ENCODE measurements around the gene FOXS1. TPM values are rescaled to one million over a fixed set of nuclear protein-coding genes. Genes with fewer than 3 reads are reported as not detected.
"Not testable (repeated sequence)": the region's sequence is repeated elsewhere in the genome, so short reads cannot be mapped to it uniquely, and the experiment has no call there.

Gene FOXS1
- polyA plus RNA-seq, 1 donor = 5.9 TPM

DNA sequence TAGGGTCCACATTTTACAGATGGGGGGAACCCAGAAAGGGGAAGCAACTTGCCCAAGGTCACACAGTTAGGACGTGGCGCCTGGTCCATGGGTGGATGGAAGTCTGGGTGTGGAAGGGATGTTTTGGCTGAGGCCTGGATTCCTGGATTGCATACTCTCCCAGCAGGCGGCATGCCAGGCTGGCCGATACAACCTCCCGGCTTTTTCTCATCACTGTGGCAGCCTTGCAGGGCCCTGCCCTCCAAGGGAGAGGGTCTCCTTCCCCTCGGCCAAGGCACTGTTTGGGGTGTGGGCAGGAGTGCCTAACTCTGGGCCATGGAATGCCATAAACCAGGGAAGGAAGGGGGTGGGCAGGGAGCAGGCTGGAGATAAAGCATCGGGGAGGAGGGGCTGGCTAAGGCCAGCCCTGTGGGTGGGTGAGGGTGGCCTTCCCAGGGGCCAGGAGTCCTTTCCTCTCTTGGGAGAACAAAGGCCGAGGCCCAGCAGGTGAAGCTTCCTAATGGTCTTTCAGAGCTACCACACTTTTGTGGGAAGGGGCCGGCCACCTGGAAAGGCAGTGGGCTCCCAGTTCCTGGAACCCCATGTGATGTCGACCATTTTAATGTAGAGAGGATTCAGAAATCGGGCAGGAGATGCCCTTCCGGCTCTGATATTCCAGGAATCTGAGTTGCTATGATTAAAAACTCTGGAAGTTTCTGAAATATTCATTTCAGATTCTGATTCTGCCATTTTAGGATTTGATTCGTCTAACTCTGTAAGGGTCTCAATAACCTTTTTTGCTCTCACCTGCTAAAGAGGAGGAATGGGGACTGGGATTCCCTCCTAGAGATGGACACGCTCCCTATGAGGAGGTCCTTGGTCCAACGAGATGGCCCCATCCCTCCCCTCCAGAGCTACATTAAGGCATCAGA lies 4.2 kb downstream of the FOXS1 start:
- DNase-seq (ENCODE audit: low read depth) = no peak

DNA sequence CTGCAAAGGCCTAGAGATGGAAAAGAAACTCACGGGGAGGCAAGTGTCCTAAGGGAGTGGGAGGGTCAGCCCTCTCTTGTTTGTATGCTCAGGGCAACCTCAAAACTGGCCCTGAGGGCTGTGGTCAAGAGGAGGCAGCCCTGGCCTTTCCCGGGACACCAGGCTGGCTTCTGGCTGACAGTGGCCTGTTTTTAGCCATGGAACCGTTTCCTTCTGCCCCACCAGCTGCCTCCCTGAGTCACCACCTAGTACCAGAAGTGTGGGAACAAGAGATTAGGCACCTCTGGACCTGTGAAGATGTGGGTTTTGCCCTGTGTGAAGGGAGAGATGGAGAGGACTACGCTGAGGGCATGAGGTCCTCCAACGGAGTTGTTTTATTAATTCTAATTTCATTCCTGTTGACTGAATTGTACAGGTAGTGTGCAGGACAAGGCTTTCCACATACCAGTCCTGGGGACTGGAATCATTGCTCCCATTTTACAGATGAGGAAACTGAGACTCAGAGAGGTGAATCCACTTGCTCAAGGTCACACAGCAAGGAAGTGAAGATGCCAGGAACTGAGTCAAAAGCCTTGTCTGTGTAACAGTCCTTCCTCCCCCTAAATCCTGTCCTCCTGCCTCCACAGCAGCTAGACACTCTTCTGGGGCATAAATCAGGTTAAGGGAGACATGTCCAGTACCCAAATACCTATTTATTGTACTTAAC lies 5.5 kb downstream of the FOXS1 start:
- no peak for DNase-seq (ENCODE audit: low read depth)

DNA sequence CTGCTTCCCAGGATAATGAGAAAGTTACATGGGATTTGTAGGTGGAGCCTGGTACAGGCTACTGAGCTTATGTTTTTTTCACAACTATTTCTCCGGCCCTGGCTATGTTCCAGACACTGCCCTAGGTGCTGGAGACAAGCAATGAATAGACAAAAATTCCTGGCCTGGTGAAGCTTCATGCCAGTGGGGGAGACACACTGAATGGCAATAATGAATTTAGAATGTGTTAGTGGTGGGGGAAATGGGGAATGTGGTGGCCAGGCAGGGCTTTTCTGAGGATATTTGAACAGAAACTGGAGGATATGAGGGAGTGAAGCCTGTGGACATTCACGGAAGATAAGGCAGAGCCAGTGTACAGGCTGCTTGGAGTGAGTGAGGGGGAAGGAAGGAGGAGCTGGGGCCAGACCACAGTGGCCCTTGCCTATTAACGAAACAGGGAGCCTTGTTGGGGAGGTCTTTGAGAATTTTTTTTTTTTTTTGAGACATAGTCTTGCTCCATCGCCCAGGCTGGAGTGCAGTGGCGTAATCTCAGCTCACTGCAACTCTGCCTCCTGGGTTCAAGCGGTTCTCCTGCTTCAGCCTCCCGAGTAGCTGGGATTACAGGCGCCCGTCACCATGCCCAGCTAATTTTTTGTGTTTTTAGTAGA lies 6.6 kb downstream of the FOXS1 start:
- DNase-seq (ENCODE audit: low read depth) = no peak

DNA sequence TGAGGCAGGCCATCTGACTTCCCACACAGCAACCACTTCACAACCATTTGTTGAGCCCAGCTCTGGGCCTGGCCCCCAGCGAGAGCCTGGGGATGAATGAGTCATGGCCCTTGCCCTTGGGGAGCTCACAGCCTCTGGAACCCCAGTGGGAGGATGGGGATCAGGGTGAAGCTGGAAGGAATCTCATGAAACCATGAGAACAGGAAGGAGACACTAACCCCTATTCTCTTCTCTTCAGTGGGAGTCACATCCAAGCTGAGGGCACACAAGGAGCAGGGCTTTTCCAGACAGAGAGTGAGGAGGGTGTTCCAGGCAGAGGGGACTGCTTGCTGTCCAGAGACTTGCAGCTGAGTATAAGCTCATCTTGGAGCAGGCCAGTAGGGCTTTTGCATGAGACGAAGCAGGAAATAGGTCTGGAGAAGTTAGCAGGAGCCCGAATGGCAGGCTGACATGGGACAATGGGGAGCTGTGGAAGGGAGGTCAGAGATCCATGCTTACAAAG lies 7.5 kb downstream of the FOXS1 start:
- no peak for DNase-seq (ENCODE audit: low read depth)

DNA sequence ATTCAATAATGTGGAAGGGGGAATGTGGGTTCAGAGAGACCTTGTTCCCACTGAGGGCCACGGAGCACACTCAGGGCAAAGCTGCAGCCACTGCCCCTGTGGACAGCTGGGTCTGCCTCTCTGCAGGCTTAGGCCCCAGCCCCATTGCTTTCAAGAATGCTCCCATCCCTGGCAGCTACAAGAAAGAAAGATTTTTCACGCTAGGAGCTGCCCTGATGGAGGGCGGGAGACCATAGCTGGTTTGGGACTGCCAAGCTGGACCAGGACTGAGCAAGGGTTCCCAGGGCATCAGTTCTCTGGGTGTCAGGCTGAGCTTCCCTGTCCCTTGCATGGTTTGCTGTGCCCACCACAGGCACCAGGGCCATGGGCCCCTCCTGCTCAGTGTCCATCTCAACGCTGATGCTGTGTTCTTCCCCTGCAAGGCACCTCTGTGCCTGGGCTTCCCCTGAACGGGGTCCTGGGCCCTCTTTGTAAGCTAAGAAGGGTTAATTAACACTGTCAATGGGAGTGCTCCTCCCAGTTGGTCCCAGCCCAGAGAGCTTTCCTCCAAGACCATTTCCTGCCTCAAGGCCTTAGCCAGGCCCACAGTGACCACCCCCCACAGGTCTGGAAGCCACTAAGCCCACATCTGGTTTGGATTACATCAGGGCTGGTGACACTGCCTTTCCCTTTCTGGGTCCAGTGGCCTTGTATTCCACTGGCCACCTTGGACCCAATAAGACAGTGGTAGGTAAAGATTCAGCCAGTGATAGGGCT lies 8.4 kb downstream of the FOXS1 start:
- no peak for DNase-seq (ENCODE audit: low read depth)

DNA sequence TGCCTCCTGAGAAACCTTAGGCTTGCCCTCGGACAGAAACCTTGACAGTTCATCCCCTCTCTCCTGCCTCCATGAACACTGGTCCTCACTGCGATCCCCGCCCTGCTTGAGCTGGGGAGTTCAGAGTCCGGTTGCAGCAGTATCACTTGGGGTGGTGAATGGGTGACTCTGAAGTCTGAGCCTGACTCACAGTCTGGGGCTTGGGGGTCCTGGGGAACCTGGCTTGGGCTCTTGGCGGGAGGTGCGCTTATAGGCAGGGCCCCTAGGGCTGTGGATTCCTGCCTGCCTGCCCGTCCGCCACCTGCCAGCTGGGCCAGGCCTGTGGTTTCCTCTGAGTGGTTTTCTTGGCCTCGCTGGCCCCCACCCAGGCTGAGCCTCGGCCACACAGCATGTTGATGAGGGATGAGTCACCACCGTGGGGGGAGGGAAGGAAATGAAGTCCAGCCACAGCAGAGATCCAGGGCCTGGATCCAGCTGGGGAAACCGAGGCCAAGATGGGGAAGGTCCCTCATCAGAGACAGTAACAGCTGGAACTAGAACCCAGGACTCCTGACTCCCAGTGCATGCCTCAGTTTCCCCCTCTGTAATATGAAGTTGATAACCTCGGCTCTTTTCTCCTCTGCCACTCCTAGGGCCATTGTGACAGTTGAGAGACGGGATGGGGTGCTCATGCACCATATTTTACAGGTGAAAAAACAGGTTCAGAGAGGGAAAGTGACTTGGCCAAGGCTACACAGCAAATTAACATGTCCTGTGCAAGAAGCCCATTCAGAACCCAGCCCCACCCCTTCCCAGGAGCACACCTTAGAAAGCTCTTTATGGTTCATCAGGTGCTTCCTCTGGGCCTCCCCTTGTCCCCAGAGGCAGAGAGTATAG lies 9.2 kb downstream of the FOXS1 start:
- no peak for DNase-seq (ENCODE audit: low read depth)

DNA sequence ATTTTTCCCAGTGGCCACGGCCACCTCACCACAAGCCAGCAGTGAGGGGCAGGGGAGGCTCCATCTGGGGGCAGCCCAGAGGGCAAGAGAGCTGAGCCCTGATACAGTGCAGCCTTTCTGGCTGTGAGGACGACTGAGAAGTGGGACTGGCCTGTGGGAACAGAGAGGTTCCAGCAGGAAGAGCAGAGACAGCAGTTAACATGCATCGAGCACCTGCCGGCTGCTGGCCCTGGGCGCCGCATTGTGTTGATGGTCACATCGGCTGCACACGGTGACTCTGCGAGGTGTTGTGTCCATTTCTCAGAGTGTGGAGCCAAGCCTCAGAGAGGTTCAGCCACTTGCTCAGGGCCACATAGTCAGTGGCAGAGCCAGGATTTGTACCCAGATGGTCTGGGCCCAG lies 9.8 kb downstream of the FOXS1 start:
- no peak for DNase-seq (ENCODE audit: low read depth)

DNA sequence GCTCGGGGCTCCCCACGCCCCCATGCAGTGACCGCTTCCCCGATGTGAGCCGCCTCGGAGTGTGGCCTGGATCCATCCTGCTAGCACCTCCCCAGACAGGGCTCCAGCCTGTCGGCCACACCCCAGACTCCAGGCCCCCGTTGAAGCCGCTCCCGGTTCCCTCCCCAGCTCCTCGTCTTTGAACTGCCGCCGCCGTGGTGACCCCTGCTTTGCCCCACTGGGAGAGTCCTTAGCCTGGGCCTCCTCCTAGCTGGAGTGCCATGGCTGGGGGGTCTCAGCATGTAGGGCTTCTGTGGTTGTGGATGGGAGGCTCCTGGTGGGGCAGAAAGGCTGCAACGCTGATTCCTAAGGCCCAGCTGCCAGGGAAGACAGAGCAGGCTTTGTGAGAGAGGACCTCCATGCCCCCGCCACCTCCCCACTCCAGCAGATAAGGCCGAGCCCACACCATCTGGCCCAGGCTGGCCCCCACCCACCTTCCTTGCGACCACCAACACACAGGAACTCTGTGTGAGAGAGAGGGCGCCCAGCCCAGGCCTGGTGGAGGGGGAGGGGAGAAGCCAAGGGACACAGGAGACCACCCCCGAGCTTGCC lies 11.4 kb downstream of the FOXS1 start:
- DNase-seq (ENCODE audit: low read depth) = no peak

DNA sequence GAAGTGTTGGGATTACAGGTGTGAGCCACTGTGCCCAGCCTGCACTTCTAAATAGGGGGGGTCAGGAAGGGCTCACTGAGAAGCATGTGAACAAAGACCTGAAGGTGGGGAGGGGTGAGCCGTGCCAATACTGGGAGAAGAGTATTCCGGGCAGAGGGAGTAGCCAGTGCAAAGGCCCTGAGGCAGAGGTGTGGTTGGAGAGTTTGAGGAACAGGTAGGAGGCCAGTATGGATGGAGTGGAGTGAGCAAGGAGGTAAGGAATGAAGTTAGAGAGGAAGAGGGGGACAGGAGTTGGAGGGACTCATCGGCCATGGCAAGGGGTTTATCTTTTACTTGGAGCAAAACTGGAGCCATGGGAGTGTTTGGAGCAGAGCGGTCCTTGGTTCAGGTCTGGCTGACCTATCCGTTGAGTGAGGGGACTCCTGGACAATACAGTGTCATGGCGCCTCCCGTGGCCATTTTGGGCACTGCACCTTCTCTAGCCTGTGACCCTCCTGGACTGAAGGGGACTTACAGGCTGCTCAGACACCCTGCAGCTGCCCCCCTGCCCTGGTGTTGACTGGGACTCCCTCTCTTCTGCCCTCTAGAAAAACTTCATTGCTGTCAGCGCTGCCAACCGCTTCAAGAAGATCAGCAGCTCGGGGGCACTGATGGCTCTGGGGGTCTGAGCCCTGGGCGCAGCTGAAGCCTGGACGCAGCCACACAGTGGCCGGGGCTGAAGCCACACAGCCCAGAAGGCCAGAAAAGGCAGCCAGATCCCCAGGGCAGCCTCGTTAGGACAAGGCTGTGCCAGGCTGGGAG lies 12.1 kb downstream of the FOXS1 start:
- DNase-seq (ENCODE audit: low read depth) = no peak

DNA sequence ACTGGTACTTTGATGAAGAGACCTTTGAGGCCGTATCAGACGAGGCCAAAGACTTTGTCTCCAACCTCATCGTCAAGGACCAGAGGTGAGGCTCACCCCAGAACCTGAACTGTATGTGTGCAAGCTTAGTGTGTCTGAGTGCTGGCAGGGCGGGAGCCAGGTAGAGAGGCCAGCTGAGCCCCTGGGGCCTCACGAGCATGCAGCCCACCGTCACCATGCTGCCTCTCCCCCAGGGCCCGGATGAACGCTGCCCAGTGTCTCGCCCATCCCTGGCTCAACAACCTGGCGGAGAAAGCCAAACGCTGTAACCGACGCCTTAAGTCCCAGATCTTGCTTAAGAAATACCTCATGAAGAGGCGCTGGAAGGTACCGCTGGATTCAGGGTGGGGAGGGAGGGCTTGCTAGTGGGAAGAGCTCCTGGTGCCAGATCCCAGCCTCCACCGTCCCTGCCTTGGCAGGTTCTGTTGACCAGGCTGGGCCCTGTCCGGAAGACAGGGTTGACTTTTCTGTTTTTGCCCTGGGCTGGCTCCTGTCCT lies 13.6 kb downstream of the FOXS1 start:
- no peak for DNase-seq (ENCODE audit: low read depth)

DNA sequence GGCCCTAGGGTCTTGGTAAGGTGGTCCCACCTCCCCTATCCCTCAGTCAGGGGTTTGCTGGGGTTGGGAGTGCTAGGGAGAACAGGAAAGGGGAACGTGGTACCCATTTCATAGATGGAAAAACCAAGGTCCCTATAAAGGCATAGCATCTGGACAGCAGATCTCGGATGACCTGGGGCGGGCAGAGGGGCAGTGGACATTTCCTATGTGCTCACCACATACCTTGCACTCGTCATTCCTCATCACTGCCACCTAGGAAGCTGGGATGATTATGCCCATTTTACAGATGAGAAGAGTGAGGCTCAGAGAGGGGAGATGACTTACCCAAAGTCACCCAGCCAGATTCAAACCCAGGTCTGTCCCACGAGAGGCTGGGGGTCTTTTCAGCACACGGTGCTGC lies 14.2 kb downstream of the FOXS1 start:
- no peak for DNase-seq (ENCODE audit: low read depth)

DNA sequence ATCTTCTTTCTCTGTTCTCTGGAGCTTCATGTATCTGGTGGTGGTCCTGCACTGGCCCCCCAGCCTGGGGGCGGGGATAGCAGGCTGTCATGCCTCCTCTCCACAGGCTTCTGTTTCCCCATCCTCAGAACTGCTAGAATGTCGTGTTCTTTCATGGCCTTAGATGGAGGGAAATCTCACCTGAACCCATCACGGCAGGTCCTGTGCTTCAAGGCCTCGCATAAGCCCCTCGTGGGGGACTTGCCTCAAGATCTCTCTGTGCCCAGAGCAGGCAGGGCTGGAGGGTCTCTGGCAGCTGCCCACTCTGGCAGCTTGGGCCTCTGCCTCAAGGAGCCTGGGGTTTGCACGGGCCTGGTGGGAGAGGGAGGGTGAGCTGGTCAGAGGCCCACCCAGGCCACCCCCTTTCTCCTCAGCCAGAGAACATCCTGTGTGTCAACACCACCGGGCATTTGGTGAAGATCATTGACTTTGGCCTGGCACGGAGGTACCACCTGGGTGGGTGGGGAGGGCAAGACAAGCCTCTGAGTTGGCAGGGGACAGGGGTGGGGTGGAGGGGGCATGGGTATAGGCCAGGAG lies 14.9 kb downstream of the FOXS1 start:
- no peak for DNase-seq (ENCODE audit: low read depth)

DNA sequence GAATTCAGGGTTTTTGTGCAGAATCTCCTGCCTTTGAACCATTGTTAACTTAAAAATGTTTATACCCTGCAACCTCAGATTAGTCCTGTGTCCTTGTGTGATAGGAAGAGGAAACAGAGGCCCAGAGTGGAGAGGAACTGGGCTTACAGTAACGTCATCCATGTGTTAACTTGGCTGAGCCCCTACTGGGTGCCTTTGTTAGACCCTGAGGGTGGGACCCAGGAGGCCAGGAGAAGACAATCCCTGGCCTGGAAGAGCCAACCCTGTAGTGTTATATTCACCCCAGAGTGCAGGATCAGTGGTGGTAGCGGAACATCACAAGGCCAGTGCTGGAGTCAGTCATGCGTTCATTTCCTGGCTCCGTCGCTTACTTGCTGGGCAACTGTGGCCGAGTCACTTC lies 15.7 kb downstream of the FOXS1 start:
- no peak for DNase-seq (ENCODE audit: low read depth)

DNA sequence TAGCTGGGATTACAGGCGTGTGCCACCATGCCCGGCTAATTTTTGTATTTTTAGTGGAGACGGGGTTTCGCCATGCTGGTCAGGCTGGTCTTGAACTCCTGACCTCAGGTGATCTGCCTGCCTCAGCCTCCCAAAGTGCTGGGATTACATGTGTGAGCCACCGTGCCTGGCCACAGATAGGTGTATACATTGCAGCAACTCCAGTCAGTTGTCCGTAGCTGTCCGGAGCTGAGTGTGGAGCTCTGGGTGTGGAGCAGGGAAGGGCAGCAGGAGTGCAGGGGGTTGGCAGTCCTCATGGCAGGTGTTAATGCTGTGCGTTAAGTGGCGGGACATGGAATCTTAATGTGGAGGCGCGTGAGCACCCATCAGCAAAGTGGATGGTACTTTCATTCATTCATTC lies 17.4 kb downstream of the FOXS1 start:
- not testable (repeated sequence) for DNase-seq (ENCODE audit: low read depth)

DNA sequence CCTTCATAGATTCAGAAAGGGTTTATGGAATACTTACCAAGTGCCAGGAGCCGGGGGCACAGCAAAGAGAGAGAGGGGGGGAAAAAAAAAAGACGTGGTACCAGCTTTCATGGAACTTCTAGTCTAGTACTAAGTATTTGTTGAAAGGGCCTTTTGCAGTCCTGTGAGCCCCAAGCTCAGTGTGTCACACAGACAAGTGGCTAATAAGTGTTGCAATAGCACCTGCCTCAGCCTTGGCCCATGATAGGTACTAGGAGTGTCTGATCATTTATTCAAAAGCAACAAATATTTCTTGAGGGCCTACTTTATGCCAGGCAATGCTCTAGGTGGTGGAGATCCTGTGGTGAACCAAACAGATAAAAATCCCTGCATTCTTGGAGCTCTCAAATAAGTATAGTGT lies 18.3 kb downstream of the FOXS1 start:
- no peak for DNase-seq (ENCODE audit: low read depth)

DNA sequence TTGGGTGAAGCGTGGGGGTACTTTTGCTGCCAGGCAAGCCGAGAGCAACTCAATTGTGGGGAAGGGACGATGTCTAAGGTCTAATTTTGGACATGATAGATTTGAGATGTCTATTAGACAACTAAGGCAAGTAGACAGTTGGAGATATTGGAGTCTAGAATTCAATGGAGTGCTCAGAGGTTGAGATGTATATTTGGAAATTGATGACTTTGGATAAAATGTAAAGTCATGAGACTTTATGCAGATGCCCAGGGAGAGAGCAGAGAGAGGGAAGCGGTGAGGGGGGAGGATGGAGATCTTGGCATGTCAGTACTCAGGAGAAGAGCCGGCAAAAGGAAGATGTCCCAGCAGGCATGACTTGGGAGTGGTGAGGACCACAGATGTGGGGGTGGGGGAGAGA lies 19.3 kb downstream of the FOXS1 start:
- no peak for DNase-seq (ENCODE audit: low read depth)

DNA sequence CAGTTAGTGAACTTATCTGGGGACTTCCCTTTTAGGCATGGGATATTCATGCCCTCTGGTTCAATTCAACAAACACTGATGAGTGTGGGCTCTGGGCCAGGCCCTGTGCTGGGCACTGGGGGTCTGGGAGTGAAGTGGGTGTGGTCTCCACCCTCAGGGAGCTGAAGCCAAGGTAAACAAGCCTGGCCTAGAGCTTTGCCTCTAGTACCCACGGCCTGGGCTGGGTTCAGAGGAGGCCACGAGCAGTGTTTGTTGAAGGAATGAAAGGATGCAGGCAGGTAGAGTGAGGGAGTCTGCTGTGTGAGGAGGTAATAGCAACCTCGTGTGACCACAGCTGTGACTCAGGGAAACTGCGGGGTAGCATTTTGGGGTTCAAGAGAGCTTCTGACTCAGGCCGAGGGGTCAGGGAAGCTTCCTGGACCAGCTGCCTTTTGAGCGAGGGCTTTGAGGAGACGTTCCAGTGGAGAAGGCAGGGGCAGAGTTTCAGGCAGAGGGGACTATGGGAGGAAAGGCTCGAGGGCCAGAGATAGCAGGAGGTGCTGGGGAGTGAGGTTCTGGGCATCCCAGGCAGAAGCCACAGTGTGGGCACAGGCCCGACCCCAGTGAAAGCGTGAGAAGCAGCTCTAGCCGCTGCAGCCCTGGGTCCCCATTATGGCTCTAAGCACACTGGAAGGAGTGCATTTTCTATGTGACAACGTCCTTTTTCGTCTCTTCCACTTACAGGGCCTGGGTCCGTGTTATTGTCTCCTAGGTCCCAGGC lies 20.7 kb downstream of the FOXS1 start:
- no peak for DNase-seq (ENCODE audit: low read depth)

DNA sequence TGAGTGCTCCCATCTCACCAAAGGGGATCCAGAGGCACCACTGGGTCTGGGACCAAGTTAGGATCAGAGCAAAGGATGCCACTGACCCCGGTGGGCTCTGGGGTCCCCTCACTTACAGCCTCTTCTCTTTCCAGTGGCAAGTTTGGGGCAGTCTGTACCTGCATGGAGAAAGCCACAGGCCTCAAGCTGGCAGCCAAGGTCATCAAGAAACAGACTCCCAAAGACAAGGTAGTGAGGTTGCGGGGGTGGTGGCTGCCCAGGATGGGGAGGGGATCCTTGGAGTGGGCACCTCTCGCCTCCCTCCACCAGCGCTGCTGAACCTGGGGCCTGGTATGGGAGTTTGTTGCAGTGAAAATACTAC lies 21.3 kb downstream of the FOXS1 start:
- DNase-seq (ENCODE audit: low read depth) = no peak

Measured in forelimb muscle (tissue), 1 donor.